ENCODE data around the gene CCDC122. TPM values are rescaled to one million over a fixed set of nuclear protein-coding genes. Genes with fewer than 3 reads are reported as not detected.

CCDC122 gene
- total and polyA plus RNA-seq, 2 donors (not counting 3 experiments of a cell fraction or from before 2014, with no cell fraction given): 0.57 to 7.5 TPM

DNA sequence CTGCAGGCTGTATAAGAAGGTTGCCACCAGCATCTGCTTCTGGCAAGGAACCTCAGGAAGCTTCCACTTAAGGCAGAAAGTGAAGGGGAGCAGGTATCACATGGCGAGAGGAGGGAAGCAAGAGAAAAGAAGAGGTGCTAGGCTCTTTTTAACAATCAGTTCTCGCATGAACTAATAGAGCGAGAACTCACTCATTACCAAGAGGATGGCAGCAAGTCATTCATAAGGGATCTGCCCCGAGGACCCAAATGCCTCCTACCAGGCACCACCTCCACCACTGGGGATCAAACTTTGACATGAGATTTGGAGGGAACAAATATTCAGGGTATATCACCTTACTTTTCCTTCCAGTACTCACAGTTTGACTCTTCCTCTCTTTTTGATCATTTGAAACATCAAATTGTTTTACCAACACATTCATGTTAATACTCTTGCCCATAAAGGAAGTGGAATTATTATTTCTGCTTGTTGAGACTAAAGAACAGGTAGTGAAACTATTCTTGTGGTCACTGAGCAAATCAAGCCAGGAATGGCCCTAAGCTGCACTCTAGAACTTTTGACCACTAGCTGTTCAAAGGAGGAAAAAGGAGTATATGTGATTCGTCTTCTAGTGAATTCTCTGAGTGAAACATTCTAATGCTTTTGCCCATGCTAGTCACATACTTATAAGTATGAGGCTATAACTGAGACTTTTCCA, 45.2 kb upstream of the CCDC122 start:
- Histone ChIP-seq H3K4me1 (ENCODE audit: control insufficient read depth, extremely low read depth, insufficient read depth, low read length) (no peaks in the 10 kb centered on the region), H4K20me1 (replicated peaks; ENCODE audit: control insufficient read depth, extremely low read depth, insufficient read depth, low read length) (no peaks in the 10 kb centered on the region), H3K36me3 (ENCODE audit: control insufficient read depth in 2 of 2, extremely low read depth in 1 of 2, insufficient read depth in 2 of 2, low read length in 2 of 2) (no peaks in the 10 kb centered on the region), H3K4me2 (ENCODE audit: insufficient read depth, low read length) (no peak overlapping the region), H3K9me1 (replicated peaks; ENCODE audit: control insufficient read depth, extremely low read depth, insufficient read depth, low read length) (no peaks in the 10 kb centered on the region), H3K9me3 (replicated peaks; ENCODE audit: control insufficient read depth, insufficient read depth, low read length) (no peaks in the 10 kb centered on the region), H3K27me3 (ENCODE audit: control insufficient read depth in 2 of 2, insufficient read depth in 2 of 2, low read length in 2 of 2) (peaks cover 3 to 5% of the 10 kb centered on the region in 2 experiments), H3K4me3 (replicated peaks in 1 of 3; ENCODE audit: insufficient read depth in 1 of 3, low read depth in 1 of 3, low read length in 3 of 3) (no peak overlapping the region), H3K27ac (ENCODE audit: insufficient read depth, low read depth, low read length) (no peak overlapping the region), H2AFZ (ENCODE audit: low read depth, low read length) (no peak overlapping the region), H3K9ac (replicated peaks; ENCODE audit: extremely low read depth, insufficient read depth, low read length) (no peak overlapping the region), H3K79me2 (ENCODE audit: control insufficient read depth, insufficient read depth, low read length) (no peaks in the 10 kb centered on the region)
- intact Hi-C loops (cut with micrococcal nuclease): no loop called here
- no peak for FAIRE-seq
- dilution Hi-C loops (cut with MboI; ENCODE audit: extremely low pct_ligation_motif_present, low sequenced_read_pairs): loop anchor here (25.0 kb wide), 1 partner anchor 538 kb away; no protein-coding TSS in a partner anchor
- ChIA-PET CTCF (no interaction called here), POLR2A (no interaction called here)
- no peak for TF ChIP-seq JUN (IDR thresholded peaks at IDR 0.05; ENCODE audit: borderline replicate concordance, insufficient read depth, insufficient read length, low read depth)
- TF ChIP-seq GATA2 (IDR thresholded peaks at IDR 0.05; ENCODE audit: insufficient read depth, insufficient read length, low read depth, low read length): no peak
- TF ChIP-seq, protein P1, sequence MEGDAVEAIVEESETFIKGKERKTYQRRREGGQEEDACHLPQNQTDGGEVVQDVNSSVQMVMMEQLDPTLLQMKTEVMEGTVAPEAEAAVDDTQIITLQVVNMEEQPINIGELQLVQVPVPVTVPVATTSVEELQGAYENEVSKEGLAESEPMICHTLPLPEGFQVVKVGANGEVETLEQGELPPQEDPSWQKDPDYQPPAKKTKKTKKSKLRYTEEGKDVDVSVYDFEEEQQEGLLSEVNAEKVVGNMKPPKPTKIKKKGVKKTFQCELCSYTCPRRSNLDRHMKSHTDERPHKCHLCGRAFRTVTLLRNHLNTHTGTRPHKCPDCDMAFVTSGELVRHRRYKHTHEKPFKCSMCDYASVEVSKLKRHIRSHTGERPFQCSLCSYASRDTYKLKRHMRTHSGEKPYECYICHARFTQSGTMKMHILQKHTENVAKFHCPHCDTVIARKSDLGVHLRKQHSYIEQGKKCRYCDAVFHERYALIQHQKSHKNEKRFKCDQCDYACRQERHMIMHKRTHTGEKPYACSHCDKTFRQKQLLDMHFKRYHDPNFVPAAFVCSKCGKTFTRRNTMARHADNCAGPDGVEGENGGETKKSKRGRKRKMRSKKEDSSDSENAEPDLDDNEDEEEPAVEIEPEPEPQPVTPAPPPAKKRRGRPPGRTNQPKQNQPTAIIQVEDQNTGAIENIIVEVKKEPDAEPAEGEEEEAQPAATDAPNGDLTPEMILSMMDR (IDR thresholded peaks at IDR 0.05; ENCODE audit: extremely low read depth in 1 of 2, insufficient read depth in 1 of 2, low read depth in 1 of 2, low read length in 2 of 2): no peak
- TF ChIP-seq MYC (IDR thresholded peaks at IDR 0.05; ENCODE audit: low read depth, low read length): no peak
- DNase-seq (ENCODE audit: low read depth, low spot score): no peak
- BruUV-seq (replicated peaks): no TSS peak

All from endothelial cell of umbilical vein (primary cell).